Adrenal gland (tissue), 12 donors: ENCODE data around the gene MKNK2. TPM values are rescaled to one million over a fixed set of nuclear protein-coding genes. Genes with fewer than 3 reads are reported as not detected.
A peak's percentile ranks its signal among the peaks of the same experiment; 100 is the strongest.

Experiments
- DNase-seq, 7 donors: peaks; one replicate each; pipeline ENCODE4 v3.0.0-alpha.2; 2019 to 2020
- H3K27ac ChIP-seq, 5 donors: fragments of 200-600 bp; sonication (generic) in 4 of 5; 1 replicate in 3 of 5; 2 replicates in 2 of 5; pipeline versions ENCODE4 v1.5.1 to v1.8.0; 2016 to 2020; ENCODE audit warnings: mild to moderate bottlenecking in 1 of 5
- H3K27me3 ChIP-seq: fragments of 200-600 bp; 2 replicates; pipeline ENCODE4 v1.8.0; 2021
- H3K36me3 ChIP-seq, 2 donors: fragments of 200-600 bp; replicated peaks in 1 of 2; 1 replicate in 1 of 2; 2 replicates in 1 of 2; pipeline versions ENCODE4 v1.5.1 to v1.8.0; 2018 to 2022
- H3K4me1 ChIP-seq, 2 donors: fragments of 200-600 bp; replicated peaks in 1 of 2; 1 replicate in 1 of 2; 2 replicates in 1 of 2; pipeline versions ENCODE4 v1.5.1 to v1.8.0; 2018 to 2021
- H3K4me3 ChIP-seq, 4 donors: fragments of 200-600 bp; sonication (generic) in 3 of 4; one replicate each; pipeline ENCODE4 v1.5.1; 2016 to 2018
- H3K9me3 ChIP-seq, 3 donors: fragments of 200-600 bp; sonication (generic) in 1 of 3; replicated peaks in 1 of 3; 1 replicate in 2 of 3; 2 replicates in 1 of 3; pipeline versions ENCODE4 v1.5.1 to v1.8.0; 2016 to 2021
- CTCF ChIP-seq, 6 experiments: fragments of 450-650 bp in 4 of 6; fragments of 200-600 bp in 2 of 6; sonication (generic) in 1 of 6; IDR thresholded peaks; 1 replicate in 5 of 6; 2 replicates in 1 of 6; pipeline versions ENCODE4 v1.5.1 to v1.8.0; 2016 to 2021; ENCODE audit warnings: antibody characterized with exemption in 6 of 6, mild to moderate bottlenecking in 2 of 6, moderate library complexity in 1 of 6
- POLR2A ChIP-seq, 2 donors: fragments of 450-650 bp; IDR thresholded peaks; one replicate each; pipeline ENCODE4 v1.6.1; 2017; ENCODE audit warnings: antibody characterized with exemption in 2 of 2, mild to moderate bottlenecking in 2 of 2, moderate library complexity in 1 of 2
- WGBS, 4 donors: extraction: QIAGEN DNeasy Blood & Tissue Kit in 2 of 4; methylation state at CpG; one replicate each; pipeline versions ENCODE4 v1.1.5 to v1.1.7; 2013 to 2017; 5-methylcytosine and 5-hydroxymethylcytosine counted together
- intact Hi-C, 2 donors: fragments of 100-400 bp; cut with DNase I; formaldehyde crosslinking; loops; one replicate each; pipeline versions ENCODE4 v1.14.1 to v1.15.0; 2022 to 2023
- polyA plus RNA-seq, 3 donors: library from polyadenylated mRNA; stranded (reverse); fragments of 200-250 nt in 2 of 3; fragments of 350-450 nt in 1 of 3; fragmentation: Illumina TruSeq in 1 of 3; extraction: RNeasy Lipid Tissue Mini Kit (QIAGEN cat#74804) in 1 of 3; gene quantifications; one replicate each; pipeline ENCODE4 v1.2.3, GENCODE V29; 2013 to 2014
- total RNA-seq, 9 donors: library from RNA; depleted of rRNA in 4 of 9; stranded (reverse); fragments of >200 nt in 4 of 9; fragments of 120-200 nt in 1 of 9; fragmentation: NEBNext Ultra II Directional in 1 of 9; extraction: Animal tissue kit (Norgen Biotek cat#: 25700) in 1 of 9; gene quantifications; one replicate each; pipeline versions ENCODE4 v1.1.0 to v1.2.4, GENCODE V29; 2013 to 2023
- donor health status: healthy with polysubstance abuse.
- donor health status: Bipolar disorder and iron deficiency.
- donor health status: DM: yes; HTN: yes; CAD: no.
- donor health status: DM: no; HTN: no; CAD: no.
- donor health status: DM: no; HTN: no; CAD: no.
- donor health status: DM: yes; HTN: yes; CAD: no.

Gene MKNK2
- total and polyA plus RNA-seq, 12 donors, result 25.5 to 440 (median 164) TPM

- TF ChIP-seq POLR2A (IDR thresholded peaks at IDR 0.05), result no peak
- no peak for TF ChIP-seq CTCF (IDR thresholded peaks at IDR 0.05)
- no peak for DNase-seq
- intact Hi-C loops, result no loop called here
- Histone ChIP-seq H3K27ac (peak overlapping the region in 3 of 5 donors; percentile 6 to 53 (median 8)), H3K36me3 (peaks cover 0 to 32% of the 10 kb centered on the region in 2 donors), H3K27me3 (no peaks in the 10 kb centered on the region), H3K4me3 (no peak overlapping the region), H3K9me3 (no peaks in the 10 kb centered on the region), H3K4me1 (peaks cover 0 to 11% of the 10 kb centered on the region in 2 donors)
- 77 to 84% (median 81%) methylated on average over 13 to 30 of the region's 30 CpGs for WGBS, 4 donors
These were observed 31.1 kb upstream of the MKNK2 start for GRCh38 chr19:2081873-2082810.

- Histone ChIP-seq H3K27ac (no peak overlapping the region), H3K4me1 (no peaks in the 10 kb centered on the region), H3K9me3 (no peaks in the 10 kb centered on the region), H3K27me3 (no peaks in the 10 kb centered on the region), H3K36me3 (peaks cover 0 to 49% of the 10 kb centered on the region in 2 donors), H3K4me3 (no peak overlapping the region)
- intact Hi-C loops, result no loop called here
- WGBS, 4 donors, result 87 to 91% (median 90%) methylated on average over 21 to 23 of the region's 23 CpGs
- DNase-seq, result no peak
- TF ChIP-seq POLR2A (IDR thresholded peaks at IDR 0.05) (no peak), CTCF (IDR thresholded peaks at IDR 0.05) (no peak)
These were observed 29.4 kb upstream of the MKNK2 start for GRCh38 chr19:2080336-2080988.

- no peaks in the 10 kb centered on the region for H3K9me3 ChIP-seq
- no peak overlapping the region for H3K27ac ChIP-seq
- no peaks in the 10 kb centered on the region for H3K27me3 ChIP-seq
- no peak for TF ChIP-seq POLR2A (IDR thresholded peaks at IDR 0.05)
- no peak for TF ChIP-seq CTCF (IDR thresholded peaks at IDR 0.05)
- H3K4me1 ChIP-seq, result no peaks in the 10 kb centered on the region
- H3K4me3 ChIP-seq, result no peak overlapping the region
- no peak for DNase-seq
- peaks cover 0 to 55% of the 10 kb centered on the region in 2 donors for H3K36me3 ChIP-seq
- 75 to 94% (median 92%) methylated on average over 4 to 23 of the region's 23 CpGs for WGBS, 4 donors
- intact Hi-C loops, result loop anchor here in 1 of 2 donors (10.0 kb wide), 1 partner anchor 155 kb away; no protein-coding TSS in a partner anchor
These were observed 28.8 kb upstream of the MKNK2 start for GRCh38 chr19:2079865-2080301.
